IPS DF 19.7 (cell line): Measurements from ENCODE around the gene FUS.
"Not testable (repeated sequence)": the region's sequence is repeated elsewhere in the genome, so short reads cannot be mapped to it uniquely, and the experiment has no call there.

Experiments
- DNase-seq: peaks from one replicate; pipeline ENCODE4 v3.0.0-alpha.2; 2013; ENCODE audit warnings: low read depth, low spot score

FUS gene

DNA sequence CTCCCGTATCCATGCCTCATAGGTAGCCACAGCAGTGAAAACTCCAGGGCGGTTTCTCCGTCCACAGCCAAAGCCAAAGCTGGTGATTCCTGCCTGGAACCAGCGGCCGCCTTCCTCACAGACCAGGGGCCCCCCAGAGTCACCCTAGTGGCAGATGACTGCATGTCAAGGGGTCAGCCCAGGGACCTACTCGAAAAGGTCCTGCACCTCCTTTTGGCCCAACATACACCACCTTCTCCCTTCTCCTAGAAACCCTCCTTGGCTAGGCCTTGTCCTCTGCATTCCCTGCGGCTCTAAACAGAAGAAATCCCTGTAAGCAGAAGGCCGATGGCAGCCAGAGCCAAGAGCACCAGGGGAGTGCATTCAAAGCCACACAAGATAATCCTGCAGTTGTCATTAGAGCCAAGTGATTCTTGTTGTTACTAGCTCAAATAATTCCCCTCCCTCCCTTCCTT, 36.2 kb upstream of the FUS start:
- DNase-seq, result no peak

DNA sequence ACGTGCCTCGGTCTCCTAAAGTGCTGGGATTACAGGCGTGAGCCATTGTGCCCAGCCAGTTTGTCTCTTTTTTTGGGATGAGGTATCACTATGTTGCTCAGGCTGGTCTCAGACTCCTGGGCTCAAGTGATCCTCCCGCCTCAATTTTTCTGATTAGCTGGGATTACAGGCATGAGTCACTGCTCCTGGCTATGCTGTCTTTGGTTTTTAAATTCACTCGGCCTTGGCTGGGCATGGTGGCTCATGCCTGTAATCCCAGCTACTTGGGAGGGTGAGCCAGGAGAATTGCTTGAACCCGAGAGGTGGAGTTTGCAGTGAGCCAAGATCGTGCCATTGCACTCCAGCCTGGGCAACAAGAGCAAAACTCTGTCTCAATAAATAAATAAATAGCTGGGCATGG, 35.5 kb upstream of the FUS start:
- not testable (repeated sequence) for DNase-seq

DNA sequence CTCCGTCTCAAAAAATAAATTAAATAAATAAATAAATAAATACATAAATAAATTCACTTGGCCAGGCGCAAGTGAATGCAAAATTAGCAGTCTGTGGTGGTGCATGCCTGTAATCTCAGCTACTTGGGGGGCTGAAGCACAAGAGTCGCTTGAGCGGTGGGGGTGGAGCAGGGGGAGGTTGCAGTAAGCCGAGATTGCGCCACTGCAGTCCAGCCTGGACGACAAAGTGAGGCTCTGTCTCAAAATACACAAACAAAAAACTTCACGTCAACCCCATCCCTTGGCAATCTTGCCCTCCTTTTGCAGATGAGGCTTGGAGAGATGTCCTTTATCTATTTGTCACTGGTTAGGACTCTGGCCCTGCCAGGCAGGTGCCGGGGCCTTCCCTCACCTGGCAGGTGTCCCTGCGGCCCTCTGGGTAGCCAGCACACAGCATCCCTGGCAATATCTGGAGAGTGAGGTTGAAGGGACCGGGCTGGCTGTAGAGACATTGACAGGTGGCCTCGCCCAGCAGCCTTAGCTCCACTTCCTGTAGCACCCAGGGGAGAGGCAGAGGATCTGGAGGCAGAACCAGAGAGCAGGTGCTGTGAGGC, 34.4 kb upstream of the FUS start:
- no peak for DNase-seq

DNA sequence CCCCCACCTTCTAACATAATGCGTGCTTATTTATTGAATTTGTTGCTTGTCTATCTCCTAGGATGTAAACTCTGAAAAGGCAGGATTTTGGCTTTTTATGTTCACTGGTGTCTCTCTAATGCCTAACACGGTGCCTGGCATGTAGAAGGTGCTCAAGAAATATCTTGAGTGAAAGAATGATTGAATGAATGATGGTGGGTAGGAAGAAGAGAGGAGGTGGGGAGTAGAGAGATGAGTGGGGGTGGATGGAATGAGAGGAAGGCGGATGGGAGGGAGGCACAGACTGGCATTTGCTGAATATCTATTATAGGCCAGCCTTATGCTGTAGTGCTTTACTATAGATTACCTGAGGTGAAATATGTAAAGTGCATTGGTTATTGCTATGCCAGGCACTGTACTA, 32.4 kb upstream of the FUS start:
- no peak for DNase-seq

DNA sequence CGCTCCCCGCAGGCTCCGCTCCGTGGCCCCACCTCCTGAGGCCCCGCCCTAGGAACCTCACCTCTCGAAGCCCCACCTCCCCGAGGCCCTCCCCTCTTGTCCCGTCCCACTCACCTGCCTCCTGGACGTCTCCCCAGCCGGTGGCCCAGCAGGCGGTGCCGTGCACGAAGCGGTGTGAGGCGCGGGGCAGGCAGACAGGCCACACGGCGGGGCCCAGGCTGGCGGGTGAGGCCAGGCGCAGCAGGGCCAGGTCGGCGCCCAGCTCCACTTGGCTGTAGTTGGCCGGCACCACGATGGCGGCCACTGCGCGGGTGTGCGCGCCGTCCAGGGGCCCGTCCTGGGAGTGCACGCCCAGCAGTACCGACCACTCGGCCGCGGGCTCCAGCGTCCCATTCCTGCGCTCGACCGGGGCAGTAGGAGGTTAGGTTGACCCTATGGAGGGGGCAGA, 31.6 kb upstream of the FUS start:
- DNase-seq, result no peak

DNA sequence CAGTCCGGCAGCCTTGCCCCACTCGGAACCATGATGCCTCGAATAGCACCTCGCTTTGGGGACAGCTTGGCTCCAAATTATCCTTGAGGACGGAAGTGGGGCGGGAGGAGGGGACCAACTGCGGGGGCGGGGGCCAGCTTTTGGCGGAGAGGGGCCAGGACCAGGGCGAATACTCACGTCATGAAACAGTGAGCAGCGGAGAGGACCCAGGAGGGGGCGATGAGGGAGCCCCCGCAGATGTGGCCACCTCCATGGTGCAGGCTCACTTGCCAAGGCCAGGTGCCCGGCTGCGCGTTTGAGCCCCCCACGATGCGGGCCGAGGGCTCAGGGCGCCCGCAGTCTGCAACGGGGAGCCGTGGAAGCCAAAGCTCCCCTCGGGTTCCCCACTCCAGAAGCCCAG, 31.0 kb upstream of the FUS start:
- DNase-seq, result no peak

DNA sequence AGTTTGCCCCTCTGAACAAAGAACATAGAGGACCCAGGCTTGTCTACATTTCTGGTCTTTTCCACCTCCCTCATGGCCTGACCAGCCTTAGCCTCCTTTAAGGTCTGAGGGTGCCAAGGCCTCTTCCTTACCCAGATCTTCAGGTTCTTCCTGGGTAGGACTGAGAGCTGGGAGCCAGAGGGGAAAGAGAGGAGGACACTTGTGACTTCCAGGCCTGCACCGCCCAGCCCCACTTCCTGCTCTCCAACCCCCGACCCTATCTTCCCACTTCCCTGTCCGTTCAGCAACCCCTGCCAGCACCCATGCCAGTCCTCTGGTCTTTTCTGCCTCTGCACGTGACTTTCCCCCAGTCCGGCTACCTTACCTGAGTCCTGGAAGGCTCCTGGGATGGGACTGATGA, 30.6 kb upstream of the FUS start:
- DNase-seq, result no peak

DNA sequence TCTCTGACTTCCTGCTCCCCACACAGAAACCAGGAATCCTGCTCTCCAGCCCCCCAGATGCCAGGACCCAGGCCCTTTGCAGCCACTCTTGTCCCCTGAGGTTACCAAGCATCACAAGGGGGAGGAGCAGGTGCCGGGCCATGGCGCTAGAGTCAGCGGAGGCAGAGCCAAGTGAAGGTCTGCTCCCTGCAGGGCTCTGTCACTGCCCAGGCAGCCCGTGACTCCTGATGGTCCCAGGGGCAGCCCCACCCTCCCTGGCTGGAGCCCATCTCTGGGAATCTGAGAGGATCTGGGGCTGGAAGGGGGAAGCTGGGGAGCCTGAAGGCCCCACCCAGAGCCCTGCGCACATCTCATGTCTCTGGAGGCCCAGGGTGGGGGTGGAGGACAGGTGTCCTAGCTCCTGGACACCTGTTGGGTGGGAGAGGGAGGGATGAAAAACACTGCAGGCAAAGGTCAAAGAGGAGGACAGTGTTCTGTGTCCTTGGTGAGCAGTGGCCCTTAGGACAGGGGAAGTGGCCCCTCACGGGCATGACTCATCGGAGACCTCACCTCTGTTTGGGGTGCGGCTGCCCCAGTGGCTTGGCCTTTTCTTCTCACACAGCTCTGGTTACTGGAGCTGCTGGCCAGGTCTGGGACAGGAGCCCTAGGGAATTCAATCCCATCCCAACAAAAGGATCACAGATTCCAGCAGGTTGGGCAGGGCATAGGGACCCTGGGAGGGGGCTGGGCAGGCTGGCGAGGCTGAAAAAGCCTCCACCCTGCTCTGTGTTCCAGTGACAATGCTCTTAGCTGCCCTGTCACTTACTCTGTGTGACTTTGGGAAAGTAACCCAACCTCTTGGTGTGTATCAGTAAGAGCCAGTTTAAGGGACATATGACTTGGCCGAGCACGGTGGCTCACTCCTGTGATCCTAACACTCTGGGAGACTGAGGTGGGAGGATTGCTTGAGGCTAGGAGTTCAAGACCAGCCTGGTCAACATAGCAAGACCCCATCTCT, 29.7 kb upstream of the FUS start, which contains the start of gene PRSS36:
TSS of gene PRSS36 (minus strand) at position 173 of the 997 bp plus-strand sequence. CDS start at position 142, 31 bp downstream.
- DNase-seq, result no peak

DNA sequence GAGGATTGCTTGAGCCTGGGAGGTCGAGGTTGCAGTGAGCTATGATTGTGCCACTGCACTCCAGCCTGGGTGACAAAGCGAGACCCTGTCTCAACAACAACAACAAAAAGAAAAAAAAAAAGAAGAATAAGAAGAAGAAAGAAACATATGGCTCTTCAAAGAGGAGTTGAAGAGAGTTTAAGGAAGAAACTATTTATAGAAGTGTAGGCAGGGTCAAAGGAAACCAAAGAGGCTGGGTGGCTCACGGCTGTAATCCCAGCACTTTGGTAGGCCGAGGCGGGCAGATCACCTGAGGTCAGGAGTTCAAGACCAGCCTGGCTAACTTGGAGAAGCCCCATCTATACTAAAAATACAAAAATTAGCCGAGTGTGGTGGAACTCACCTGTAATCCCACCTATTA, 29.0 kb upstream of the FUS start:
- DNase-seq, result not testable (repeated sequence)

DNA sequence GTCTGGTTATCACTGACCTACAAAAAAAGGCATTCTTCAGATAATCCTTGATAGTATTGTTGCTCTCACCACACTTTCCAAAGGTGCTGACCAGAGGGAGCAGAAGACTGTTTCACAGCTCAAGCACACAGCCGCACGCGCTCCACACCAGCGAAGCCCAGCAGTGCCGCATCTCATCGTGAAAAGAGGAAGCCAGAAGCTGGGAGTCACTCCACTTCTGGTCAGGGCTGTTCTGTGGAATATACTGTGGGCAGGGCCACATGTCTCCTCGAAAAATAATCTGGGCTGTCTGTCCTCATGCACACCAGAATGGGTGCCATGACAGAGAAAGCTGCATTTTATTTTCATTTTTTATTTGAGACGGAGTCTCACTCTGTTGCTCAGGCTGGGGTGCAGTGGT, 22.8 kb upstream of the FUS start:
- no peak for DNase-seq

DNA sequence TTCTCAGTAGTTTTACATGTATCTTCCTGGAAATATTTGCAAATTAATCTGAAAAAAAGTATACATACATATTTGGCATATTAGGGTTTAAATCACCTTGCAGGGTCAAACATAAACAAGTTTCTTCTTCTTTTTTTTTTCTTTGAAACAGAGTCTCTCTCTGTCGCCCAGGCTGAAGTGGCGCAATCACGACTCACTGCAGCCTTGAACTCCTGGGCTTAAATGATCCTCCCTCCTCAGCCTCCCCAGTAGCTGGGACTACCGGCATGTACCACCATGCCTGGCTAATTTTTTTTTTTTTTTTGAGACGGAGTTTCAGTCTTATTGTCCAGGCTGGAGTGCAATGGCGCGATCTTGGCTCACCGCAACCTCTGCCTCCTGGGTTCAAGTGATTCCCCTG, 12.6 kb upstream of the FUS start:
- DNase-seq, result no peak

DNA sequence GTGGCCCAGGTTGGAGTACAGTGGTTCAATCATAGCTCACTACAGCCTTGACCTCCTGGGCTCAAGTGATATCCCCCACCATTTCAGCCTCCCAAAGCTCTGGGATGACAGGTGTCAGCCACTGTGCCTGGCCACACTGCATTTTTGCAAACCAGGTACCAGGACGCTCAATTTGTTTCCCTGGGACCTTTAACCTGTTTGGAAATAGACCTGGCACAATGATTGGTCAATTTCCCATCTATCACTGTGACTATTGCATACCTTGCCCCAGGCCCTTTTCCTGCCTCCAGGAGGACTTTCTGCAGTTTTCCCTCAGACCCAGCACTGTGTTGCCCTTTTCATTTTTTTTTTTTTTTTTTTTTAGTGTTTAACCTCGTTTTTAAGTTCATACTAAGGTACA, 11.1 kb upstream of the FUS start:
- DNase-seq, result no peak

DNA sequence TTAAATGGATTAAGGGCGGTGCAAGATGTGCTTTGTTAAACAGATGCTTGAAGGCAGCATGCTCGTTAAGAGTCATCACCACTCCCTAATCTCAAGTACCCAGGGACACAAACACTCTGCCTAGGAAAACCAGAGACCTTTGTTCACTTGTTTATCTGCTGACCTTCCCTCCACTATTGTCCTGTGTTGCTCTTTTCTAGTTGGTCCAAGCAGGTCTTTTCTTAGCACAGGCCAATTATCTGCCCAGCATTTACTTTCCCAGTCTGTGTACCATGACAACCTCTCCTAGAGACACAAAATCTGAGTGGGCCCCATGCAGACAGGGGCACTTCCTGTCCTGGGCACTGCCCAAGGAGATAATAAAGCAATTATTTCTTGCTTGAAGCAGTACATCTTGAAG, 9.9 kb upstream of the FUS start:
- DNase-seq, result not testable (repeated sequence)

DNA sequence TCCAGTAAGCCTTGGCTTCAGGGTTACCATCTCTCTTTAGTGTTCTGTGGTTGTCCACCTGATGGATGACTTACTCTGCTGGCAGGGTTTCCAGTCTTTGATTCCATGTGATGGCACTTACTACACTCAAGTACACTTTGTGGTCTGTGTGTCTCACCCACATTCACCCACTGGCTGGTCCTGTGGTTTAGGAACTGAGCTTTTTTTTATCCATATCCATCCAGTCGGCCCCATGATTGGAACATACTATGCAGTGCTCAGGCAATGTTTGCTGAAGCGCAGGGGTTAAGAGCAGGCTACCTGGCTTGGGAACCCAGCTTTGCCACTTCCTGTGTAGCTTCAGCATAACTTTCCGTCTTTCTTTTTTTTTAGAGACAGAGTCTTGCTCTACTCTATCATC, 2.8 kb upstream of the FUS start:
- no peak for DNase-seq

DNA sequence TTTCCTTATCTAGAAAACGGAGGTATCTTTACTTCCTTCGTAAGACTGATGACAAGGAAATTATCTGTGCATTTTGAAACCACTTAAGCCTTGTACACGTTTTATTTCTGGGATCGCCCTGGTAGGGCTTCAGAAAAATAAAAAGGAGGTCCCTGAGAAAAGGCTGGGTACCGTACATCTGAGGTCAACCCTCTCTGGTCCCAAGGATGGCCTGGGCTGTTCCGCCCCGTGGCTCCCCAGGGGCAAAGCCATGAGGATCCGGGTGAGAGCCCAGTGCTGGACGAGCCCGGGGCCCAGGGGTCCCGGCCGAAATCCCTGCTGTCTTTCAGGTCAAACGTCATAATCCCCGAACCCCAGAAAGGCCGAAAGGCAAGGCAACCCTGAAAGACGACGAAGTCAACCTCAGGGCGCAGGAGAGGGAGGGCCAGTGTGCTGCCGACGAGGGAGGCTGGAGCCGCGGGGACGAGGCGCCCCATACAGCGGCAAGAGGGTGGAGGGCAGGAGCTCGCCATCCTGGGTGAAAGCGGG, 656 bp upstream of the FUS start:
- DNase-seq, result no peak

DNA sequence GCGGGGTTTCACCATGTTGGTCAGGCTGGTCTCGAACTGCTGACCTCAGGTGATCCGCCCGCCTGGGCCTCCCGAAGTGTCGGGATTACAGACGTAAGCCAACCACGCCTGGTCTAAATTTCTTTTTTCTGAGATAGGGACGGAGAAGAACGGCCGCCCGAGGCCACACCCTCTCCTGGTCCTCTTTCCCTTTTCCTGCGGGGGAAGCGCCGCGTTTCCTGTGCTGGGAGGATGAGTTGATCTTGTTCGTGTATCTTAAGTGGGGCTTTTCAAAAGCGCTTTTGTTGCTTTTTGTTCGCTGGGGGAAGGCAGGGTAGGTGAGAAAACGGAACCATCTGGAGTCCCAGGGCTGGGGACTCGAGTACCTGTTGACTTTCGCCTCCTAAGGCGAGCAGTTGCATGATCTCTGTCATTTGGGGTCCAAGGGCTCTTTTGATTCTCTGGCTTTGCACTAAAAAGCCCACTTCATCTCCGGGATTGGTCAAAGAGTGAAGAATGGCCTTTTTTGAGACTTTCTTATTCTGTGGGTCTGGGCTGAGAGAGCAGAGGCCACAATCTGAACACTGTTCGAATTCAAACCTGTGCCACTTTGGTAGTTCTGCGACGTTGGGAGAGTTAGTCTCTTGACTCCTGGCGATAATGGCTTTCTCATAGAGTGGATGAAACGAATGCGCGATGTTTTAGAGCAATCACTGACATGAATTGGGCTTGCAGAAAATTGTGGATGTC, 1.3 kb downstream of the FUS start:
- DNase-seq, result no peak

DNA sequence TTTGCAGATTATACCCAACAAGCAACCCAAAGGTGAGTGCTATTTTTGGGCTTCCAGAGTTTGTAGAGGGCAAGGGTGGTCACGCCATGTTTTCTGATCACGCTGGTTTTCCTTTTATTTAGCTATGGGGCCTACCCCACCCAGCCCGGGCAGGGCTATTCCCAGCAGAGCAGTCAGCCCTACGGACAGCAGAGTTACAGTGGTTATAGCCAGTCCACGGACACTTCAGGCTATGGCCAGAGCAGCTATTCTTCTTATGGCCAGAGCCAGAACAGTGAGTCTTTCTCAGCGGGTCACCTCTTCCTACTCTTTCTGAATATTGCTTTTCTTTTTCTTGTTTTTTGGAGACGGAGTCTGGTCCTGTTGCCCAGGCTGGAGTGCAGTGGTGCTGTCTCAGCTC, 2.5 kb downstream of the FUS start:
- DNase-seq, result no peak

DNA sequence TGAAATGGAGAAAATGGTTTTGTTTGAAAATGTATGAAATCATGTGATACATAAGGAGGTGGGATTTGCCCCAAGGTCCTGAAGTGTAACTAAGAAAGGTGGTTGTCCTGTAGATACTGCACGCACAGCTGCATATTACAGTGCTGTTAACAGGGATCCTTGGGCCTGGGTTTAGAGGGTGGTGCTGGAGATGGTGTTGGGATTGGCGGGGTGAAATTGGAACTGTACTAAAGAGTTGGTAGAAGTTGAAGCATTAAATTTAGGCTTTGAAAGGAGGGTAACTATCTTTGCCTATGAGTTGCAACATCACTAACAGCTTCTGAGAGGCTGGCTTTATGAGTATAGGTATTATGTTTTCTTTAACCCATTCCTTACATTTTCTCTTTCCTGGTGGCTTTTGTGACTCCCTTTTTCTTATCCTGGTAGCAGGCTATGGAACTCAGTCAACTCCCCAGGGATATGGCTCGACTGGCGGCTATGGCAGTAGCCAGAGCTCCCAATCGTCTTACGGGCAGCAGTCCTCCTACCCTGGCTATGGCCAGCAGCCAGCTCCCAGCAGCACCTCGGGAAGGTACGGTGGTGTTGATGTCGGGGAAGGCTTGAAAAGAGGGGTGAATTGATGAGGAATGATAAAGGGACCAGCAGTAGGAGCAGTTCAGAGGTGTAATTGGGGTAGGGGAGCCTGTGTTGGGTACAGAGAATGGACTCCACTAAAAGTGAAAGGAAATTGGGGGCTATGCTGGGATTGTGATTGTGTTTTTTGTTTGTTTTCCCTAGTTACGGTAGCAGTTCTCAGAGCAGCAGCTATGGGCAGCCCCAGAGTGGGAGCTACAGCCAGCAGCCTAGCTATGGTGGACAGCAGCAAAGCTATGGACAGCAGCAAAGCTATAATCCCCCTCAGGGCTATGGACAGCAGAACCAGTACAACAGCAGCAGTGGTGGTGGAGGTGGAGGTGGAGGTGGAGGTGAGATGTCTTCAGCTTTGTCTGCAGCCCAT, 3.8 kb downstream of the FUS start:
- DNase-seq, result no peak

DNA sequence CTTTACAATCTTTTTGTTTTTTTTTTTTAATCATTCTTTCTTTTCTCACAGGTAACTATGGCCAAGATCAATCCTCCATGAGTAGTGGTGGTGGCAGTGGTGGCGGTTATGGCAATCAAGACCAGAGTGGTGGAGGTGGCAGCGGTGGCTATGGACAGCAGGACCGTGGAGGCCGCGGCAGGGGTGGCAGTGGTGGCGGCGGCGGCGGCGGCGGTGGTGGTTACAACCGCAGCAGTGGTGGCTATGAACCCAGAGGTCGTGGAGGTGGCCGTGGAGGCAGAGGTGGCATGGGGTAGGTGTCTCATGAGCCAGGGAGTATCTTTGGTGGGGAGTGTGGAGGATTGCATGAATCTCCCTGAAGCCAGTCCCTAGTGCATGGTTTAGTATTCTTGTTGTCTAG, 4.9 kb downstream of the FUS start:
- DNase-seq, result no peak

DNA sequence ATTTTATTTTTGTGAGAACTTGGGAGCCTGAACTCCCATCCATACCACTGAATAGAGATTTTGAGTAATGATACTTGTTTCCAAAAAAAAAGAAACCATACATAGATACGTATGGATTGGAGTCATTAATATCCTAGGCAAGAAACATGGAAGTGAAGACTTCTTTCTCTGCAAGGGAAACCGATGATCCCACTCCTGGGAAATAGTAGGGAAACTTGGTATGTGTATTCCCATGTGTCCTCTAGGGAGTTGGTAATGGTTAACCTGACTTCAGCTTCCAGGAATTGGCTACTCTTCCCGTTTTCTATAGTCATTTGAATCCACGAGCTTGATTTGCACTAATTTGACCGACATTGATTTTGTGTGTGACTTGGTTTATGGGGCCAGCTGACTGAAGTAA, 5.4 kb downstream of the FUS start:
- no peak for DNase-seq

DNA sequence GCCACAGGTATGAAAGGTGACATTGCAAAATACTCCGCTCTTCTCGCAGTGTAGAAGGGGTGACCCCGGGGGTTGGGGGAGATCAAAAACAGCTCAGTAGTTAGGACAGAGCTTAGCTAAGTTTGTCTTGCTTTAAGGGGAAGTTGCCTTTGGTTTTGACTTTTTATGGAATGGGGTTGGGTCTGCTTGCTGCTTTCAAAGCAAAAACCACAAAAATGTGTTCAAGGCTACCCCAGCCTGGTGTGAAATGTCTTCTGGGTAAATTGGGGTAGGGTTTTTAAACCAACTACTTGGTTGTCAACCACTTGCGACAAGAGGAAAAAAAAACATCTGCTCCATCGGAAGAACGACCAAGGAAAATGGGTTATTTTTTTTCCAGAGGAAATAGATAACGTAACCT, 6.2 kb downstream of the FUS start:
- no peak for DNase-seq
